Hepatocyte (in vitro differentiated cells): ENCODE results near the gene PRELID1. TPM values are rescaled to one million over a fixed set of nuclear protein-coding genes. Genes with fewer than 3 reads are reported as not detected.

Experiments
- DNase-seq: peaks from one replicate; pipeline ENCODE4 v3.0.0-alpha.2; 2016; ENCODE audit warnings: low spot score
- H2AFZ ChIP-seq: fragments of 200-600 bp; sonication (generic); 2 replicates; pipeline ENCODE4 v1.6.0; 2016; ENCODE audit warnings: antibody characterized with exemption, mild to moderate bottlenecking
- H3K27ac ChIP-seq: fragments of 200-600 bp; sonication (generic); 2 replicates; pipeline ENCODE4 v1.5.1; 2016; ENCODE audit warnings: mild to moderate bottlenecking
- H3K27me3 ChIP-seq: fragments of 200-600 bp; sonication (generic); 2 replicates; pipeline ENCODE4 v1.6.1; 2016
- H3K36me3 ChIP-seq: fragments of 200-600 bp; sonication (generic); replicated peaks from 2 replicates; pipeline ENCODE4 v1.5.1; 2016; ENCODE audit warnings: low read depth; ENCODE audit not compliant: insufficient read depth
- H3K4me1 ChIP-seq: fragments of 200-600 bp; sonication (generic); 2 replicates; pipeline ENCODE4 v1.5.1; 2016; ENCODE audit warnings: mild to moderate bottlenecking, moderate library complexity; ENCODE audit not compliant: insufficient read depth
- H3K4me2 ChIP-seq: fragments of 200-600 bp; sonication (generic); 2 replicates; pipeline ENCODE4 v1.6.0; 2016
- H3K4me3 ChIP-seq: fragments of 200-600 bp; sonication (generic); 2 replicates; pipeline ENCODE4 v1.5.1; 2016; ENCODE audit warnings: mild to moderate bottlenecking
- H3K79me2 ChIP-seq: fragments of 200-600 bp; sonication (generic); 2 replicates; pipeline ENCODE4 v1.6.0; 2017; ENCODE audit warnings: mild to moderate bottlenecking
- H3K9me2 ChIP-seq: fragments of 200-600 bp; sonication (generic); replicated peaks from 2 replicates; pipeline ENCODE4 v1.6.0; 2017; ENCODE audit warnings: mild to moderate bottlenecking; ENCODE audit not compliant: insufficient read depth
- H3K9me3 ChIP-seq: fragments of 200-600 bp; sonication (generic); 2 replicates; pipeline ENCODE4 v1.5.1; 2016; ENCODE audit warnings: low read depth, mild to moderate bottlenecking
- H4K20me1 ChIP-seq: fragments of 200-600 bp; sonication (generic); 2 replicates; pipeline ENCODE4 v1.6.0; 2016; ENCODE audit warnings: mild to moderate bottlenecking; ENCODE audit not compliant: insufficient read depth, poor library complexity, severe bottlenecking
- CTCF ChIP-seq: fragments of 200-600 bp; sonication (generic); IDR thresholded peaks from 2 replicates; pipeline ENCODE4 v1.5.1; 2016; ENCODE audit warnings: antibody characterized with exemption, mild to moderate bottlenecking; ENCODE audit not compliant: poor library complexity
- EZH2 ChIP-seq: fragments of 200-600 bp; sonication (generic); IDR thresholded peaks from 2 replicates; pipeline ENCODE4 v1.6.1; 2016; ENCODE audit warnings: antibody characterized with exemption, mild to moderate bottlenecking, borderline replicate concordance
- EZH2phosphoT487 ChIP-seq: fragments of 200-600 bp; sonication (generic); IDR thresholded peaks from one replicate; pipeline ENCODE4 v1.6.1; 2018; ENCODE audit warnings: antibody characterized with exemption, mild to moderate bottlenecking, low read depth, moderate library complexity; ENCODE audit not compliant: unreplicated experiment, severe bottlenecking
- WGBS: methylation state at CpG from one replicate; pipeline ENCODE4 v1.1.6; 2016; ENCODE audit warnings: low lambda C conversion rate; ENCODE audit errors: missing lambda C conversion rate; 5-methylcytosine and 5-hydroxymethylcytosine counted together
- polyA plus RNA-seq: library from polyadenylated mRNA; unstranded; fragments of >200 nt; fragmentation: Nextera tagmentation; extraction: Ambion mirVana; gene quantifications from 2 replicates; pipeline ENCODE4 v1.2.1, GENCODE V29; 2016
- total RNA-seq: library from RNA; depleted of rRNA; stranded (reverse); fragments of >200 nt; gene quantifications from 2 replicates; pipeline ENCODE4 v1.2.3, GENCODE V29; 2014

The PRELID1 gene
- total and polyA plus RNA-seq, 2 experiments from 2014 or later: 228 to 282 TPM

GRCh38 chr5:177328545-177329231 lies 25.1 kb downstream of the PRELID1 start:
- TF ChIP-seq EZH2phosphoT487 (no peak), EZH2 (no peak), CTCF (no peak)
- Histone ChIP-seq H3K79me2 (no peaks in the 10 kb centered on the region), H4K20me1 (no peaks in the 10 kb centered on the region), H3K36me3 (no peaks in the 10 kb centered on the region), H3K9me2 (no peaks in the 10 kb centered on the region), H3K9me3 (no peaks in the 10 kb centered on the region), H3K4me1 (peaks cover 20% of the 10 kb centered on the region), H2AFZ (no peak overlapping the region), H3K4me2 (no peak overlapping the region), H3K27ac (peak overlapping the region; percentile 85), H3K27me3 (no peaks in the 10 kb centered on the region), H3K4me3 (no peak overlapping the region)
- 95% methylated on average over 19 of the region's 19 CpGs for WGBS
- no peak for DNase-seq

GRCh38 chr5:177329883-177330282 lies 26.3 kb downstream of the PRELID1 start:
- Histone ChIP-seq H3K4me2 (no peak overlapping the region), H3K27ac (no peak overlapping the region), H3K27me3 (no peaks in the 10 kb centered on the region), H3K79me2 (no peaks in the 10 kb centered on the region), H3K4me3 (no peak overlapping the region), H3K9me3 (no peaks in the 10 kb centered on the region), H4K20me1 (no peaks in the 10 kb centered on the region), H3K36me3 (no peaks in the 10 kb centered on the region), H3K9me2 (no peaks in the 10 kb centered on the region), H3K4me1 (peaks cover 14% of the 10 kb centered on the region), H2AFZ (no peak overlapping the region)
- 94% methylated on average over 6 of the region's 6 CpGs for WGBS
- DNase-seq: no peak
- TF ChIP-seq CTCF (no peak), EZH2phosphoT487 (no peak), EZH2 (no peak)

- no peak overlapping the region for H2AFZ ChIP-seq
- H3K27me3 ChIP-seq: no peaks in the 10 kb centered on the region
- TF ChIP-seq CTCF (no peak), EZH2phosphoT487 (no peak), EZH2 (no peak)
- no peaks in the 10 kb centered on the region for H3K36me3 ChIP-seq
- H3K4me3 ChIP-seq: no peak overlapping the region
- H3K4me2 ChIP-seq: no peak overlapping the region
- 96% methylated on average over 23 of the region's 27 CpGs for WGBS
- no peaks in the 10 kb centered on the region for H3K79me2 ChIP-seq
- no peaks in the 10 kb centered on the region for H4K20me1 ChIP-seq
- peaks cover 3% of the 10 kb centered on the region for H3K4me1 ChIP-seq
- no peaks in the 10 kb centered on the region for H3K9me3 ChIP-seq
- no peak overlapping the region for H3K27ac ChIP-seq
- no peaks in the 10 kb centered on the region for H3K9me2 ChIP-seq
- DNase-seq: no peak
Observed at GRCh38 chr5:177330991-177331842, 27.6 kb downstream of the PRELID1 start.
